ENCODE data around the gene FRY.

The FRY gene

DNA sequence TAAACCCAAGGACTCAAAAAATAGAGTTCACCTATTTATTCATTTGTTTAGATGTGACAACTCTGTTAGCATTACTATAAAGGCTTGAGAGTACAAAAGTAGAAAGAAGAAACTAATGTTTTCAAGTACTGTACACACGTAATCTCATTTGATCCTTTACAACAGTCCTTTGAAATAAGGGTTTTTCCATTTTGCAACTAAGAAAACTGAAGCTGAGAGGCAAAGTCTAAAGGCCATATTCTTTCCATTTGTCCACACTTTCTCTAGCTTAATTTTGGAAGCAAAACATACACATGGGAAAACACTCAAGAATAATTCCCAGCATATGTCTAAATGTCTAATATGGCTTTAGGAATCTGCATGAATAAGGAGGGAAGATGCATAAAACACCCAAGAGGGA lies 249.5 kb downstream of the FRY start:
- H3K27ac ChIP-seq = no peak overlapping the region
- no peak for DNase-seq
- H3K36me3 ChIP-seq = peaks cover 6% of the 10 kb centered on the region
- TF ChIP-seq CTCF (IDR thresholded peaks at IDR 0.05; ENCODE audit: low read depth, low read length) = no peak
- H3K4me3 ChIP-seq (ENCODE audit: low read depth, low read length) = no peak overlapping the region
- no peaks in the 10 kb centered on the region for H3K27me3 ChIP-seq (ENCODE audit: insufficient read depth, low read depth, severe bottlenecking)
- H3K9me3 ChIP-seq (ENCODE audit: severe bottlenecking) = no peaks in the 10 kb centered on the region

GRCh38 chr13:32282096-32282711 lies 250.6 kb downstream of the FRY start:
- DNase-seq = no peak

GRCh38 chr13:32284927-32285632 lies 253.5 kb downstream of the FRY start:
- no peaks in the 10 kb centered on the region for H3K27me3 ChIP-seq (ENCODE audit: insufficient read depth, low read depth, severe bottlenecking)
- H3K4me3 ChIP-seq (ENCODE audit: low read depth, low read length) = no peak overlapping the region
- no peaks in the 10 kb centered on the region; the same call in 1 of the 2 replicates for H3K36me3 ChIP-seq
- no peak for TF ChIP-seq CTCF (IDR thresholded peaks at IDR 0.05; ENCODE audit: low read depth, low read length)
- no peak overlapping the region for H3K27ac ChIP-seq
- no peak for DNase-seq
- H3K9me3 ChIP-seq (ENCODE audit: severe bottlenecking) = no peaks in the 10 kb centered on the region

More at GRCh38 chr13:32282096-32282711, 250.6 kb downstream of the FRY start:
- no peak for TF ChIP-seq CTCF (IDR thresholded peaks at IDR 0.05; ENCODE audit: low read depth, low read length)
- Histone ChIP-seq H3K9me3 (ENCODE audit: severe bottlenecking) (no peaks in the 10 kb centered on the region), H3K27ac (no peak overlapping the region), H3K36me3 (peaks cover 6% of the 10 kb centered on the region), H3K27me3 (ENCODE audit: insufficient read depth, low read depth, severe bottlenecking) (no peaks in the 10 kb centered on the region), H3K4me3 (ENCODE audit: low read depth, low read length) (no peak overlapping the region)

DNA sequence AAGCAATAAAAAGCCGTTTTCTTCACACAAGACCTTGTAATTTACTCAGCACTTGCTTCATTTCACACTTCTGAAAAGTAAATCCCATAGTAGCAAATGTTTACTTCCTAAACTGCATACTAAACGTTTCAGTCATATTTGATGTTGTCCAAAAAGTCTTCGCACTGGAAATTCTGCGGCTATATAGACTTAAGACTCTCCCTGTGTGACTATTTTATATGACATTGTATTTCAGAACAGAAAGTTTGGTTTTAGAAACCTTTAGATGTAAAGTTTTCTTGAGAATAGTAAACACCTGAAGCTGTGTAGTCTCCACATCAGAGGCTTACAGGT lies 254.0 kb downstream of the FRY start:
- no peaks in the 10 kb centered on the region for H3K9me3 ChIP-seq (ENCODE audit: severe bottlenecking)
- no peak overlapping the region for H3K4me3 ChIP-seq (ENCODE audit: low read depth, low read length)
- H3K27ac ChIP-seq = no peak overlapping the region
- no peaks in the 10 kb centered on the region for H3K27me3 ChIP-seq (ENCODE audit: insufficient read depth, low read depth, severe bottlenecking)
- no peak for DNase-seq
- no peaks in the 10 kb centered on the region; the same call in 1 of the 2 replicates for H3K36me3 ChIP-seq
- TF ChIP-seq CTCF (IDR thresholded peaks at IDR 0.05; ENCODE audit: low read depth, low read length) = no peak

- H3K27me3 ChIP-seq (ENCODE audit: insufficient read depth, low read depth, severe bottlenecking) = no peaks in the 10 kb centered on the region
- TF ChIP-seq CTCF (IDR thresholded peaks at IDR 0.05; ENCODE audit: low read depth, low read length) = no peak
- no peak overlapping the region for H3K27ac ChIP-seq
- H3K9me3 ChIP-seq (ENCODE audit: severe bottlenecking) = no peaks in the 10 kb centered on the region
- H3K36me3 ChIP-seq = peaks cover 5% of the 10 kb centered on the region; the same call in 1 of the 2 replicates
- no peak overlapping the region for H3K4me3 ChIP-seq (ENCODE audit: low read depth, low read length)
- no peak for DNase-seq
Observed at GRCh38 chr13:32297206-32297605, 265.6 kb downstream of the FRY start.

Data from WERI-Rb-1 (cell line).